Measurements from ENCODE around the gene ARL14EPL.
A peak's percentile ranks its signal among the peaks of the same experiment; 100 is the strongest.
"Not testable (repeated sequence)": the region's sequence is repeated elsewhere in the genome, so short reads cannot be mapped to it uniquely, and the experiment has no call there.

Gene ARL14EPL

DNA sequence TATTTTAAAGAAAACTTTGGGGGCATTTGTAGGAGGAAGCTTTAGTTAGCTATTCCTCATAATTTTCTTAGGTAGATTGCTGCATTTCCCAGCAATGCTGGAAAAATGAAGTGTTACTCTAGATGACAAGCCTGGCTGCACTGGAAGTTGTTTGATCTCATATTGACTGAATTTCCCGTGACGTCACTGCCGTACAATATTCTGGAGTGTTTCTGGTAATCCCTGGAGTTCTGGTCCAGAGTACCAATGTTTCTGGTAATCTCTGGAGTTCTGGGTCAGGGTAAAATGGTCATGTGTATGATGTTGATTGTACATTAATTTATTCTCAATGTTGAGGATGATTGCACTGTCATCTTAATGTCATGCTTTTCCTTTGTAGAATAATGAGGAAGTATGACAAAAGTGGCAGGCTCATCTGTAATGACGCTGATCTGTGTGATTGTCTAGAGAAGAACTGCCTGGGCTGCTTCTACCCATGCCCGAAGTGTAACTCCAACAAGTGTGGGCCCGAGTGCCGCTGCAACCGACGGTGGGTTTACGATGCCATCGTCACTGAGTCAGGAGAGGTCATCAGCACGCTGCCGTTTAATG lies 26.2 kb downstream of the ARL14EPL start:
- peak; percentile 3 for DNase-seq

DNA sequence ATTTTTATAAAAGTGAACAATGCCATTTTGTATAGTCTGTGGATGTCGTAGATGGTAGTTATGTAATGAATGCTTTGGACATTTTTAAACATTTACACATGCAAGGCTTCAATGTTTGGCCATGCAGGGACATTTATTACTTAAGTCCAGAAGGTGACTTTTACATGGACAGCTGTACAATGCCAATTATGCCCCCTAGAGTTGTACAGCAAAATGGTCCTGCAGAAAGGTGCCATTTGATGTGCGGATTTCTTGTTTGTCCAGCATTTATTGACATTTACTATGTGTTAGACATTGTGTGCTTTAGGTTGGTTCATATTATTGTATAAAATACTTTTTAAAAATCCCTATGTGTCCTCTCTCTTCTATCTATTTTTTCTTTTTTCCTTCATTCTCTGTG lies 30.1 kb downstream of the ARL14EPL start:
- no peak for DNase-seq

GRCh38 chr5:116063950-116064349 lies 31.7 kb downstream of the ARL14EPL start:
- no peak for DNase-seq

- DNase-seq, result peak; percentile 18
Observed at GRCh38 chr5:116068028-116068632, 35.9 kb downstream of the ARL14EPL start.

DNA sequence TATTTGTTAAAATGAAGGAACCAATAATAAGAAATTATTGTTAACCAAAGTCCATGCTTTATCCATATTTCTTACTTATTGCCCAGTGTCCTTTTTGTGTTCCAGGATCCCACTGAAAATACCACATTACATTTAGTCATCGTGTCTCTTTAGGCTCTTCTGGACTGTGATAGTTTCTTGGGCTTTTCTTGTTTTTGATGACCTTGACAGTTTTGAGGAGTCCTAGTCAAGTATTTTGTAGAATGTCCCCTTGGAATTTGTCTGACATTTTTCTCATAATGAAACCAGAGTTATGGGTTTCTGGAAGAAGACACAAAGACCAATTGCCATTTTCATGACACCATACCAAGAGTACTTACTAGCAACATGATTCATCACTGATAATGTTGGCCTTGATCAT lies 38.9 kb downstream of the ARL14EPL start:
- DNase-seq, result no peak

DNA sequence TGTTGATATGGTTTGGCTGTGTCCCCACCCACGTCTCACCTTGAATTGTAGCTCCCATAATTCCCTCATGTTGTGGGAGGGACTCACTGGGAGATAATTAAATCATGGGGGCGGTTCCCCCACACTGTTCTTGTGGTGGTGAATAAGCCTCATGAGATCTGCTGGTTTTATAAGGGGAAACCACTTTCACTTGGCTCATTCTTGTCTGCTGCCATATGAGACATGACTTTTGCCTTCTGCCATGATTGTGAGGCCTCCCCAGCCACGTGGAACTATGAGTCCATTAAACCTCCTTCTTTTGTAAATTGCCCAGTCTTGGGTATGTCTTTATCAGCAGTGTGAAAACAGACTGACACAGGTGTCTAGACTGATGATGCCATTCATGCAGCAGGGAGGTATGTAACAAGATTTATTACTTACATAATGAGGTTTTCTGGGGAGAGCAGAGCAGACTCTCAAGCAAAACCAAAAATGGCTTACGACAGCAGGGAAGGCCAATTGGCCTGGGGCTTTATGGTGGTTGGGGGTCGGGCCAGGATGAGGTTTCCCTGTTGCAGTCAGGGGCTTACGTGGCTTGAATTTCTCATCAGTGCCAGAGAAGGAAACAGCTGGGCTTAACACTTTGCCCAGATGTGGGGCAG lies 43.0 kb downstream of the ARL14EPL start:
- DNase-seq, result peak; percentile 0

GRCh38 chr5:116076496-116076895 lies 44.2 kb downstream of the ARL14EPL start:
- DNase-seq, result peak; percentile 49

DNA sequence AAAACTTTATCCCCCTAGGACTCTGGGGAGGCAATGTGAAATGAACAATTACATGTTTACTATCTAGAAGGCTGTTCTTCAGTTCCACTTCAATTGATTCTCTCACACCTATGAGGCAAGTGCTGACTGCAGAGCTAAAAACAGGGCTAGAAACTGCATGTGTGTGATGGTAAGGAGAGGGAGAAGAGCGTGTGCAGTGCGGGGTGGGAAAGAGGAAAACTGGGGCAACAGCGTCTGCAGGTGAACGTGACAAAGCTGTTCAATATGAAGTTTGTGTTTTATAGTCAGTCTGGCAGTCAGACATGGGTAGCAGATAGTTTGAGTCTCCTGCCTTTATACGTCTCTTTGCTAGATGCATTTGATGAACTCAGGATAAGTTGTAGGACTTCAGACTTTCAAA lies 45.9 kb downstream of the ARL14EPL start:
- DNase-seq, result no peak

DNA sequence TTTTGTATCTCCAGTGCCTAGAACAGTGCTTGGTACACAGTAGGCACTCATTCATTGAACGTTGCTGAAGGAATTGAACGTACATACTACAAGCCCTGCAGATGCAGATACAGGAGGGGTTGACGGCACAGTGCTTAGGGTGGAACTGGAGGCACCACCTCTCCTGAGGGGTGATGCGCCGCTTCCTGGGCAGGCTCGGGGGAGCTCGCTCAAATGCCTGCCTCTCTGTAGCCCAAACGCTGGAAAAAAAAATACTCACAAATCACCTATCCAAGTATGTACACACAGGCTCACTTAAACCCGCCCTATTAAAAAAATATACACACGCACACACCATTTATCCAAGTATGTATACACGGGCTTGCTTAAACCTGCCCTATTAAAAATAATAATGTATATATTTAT lies 52.0 kb downstream of the ARL14EPL start:
- DNase-seq, result peak; percentile 20

DNA sequence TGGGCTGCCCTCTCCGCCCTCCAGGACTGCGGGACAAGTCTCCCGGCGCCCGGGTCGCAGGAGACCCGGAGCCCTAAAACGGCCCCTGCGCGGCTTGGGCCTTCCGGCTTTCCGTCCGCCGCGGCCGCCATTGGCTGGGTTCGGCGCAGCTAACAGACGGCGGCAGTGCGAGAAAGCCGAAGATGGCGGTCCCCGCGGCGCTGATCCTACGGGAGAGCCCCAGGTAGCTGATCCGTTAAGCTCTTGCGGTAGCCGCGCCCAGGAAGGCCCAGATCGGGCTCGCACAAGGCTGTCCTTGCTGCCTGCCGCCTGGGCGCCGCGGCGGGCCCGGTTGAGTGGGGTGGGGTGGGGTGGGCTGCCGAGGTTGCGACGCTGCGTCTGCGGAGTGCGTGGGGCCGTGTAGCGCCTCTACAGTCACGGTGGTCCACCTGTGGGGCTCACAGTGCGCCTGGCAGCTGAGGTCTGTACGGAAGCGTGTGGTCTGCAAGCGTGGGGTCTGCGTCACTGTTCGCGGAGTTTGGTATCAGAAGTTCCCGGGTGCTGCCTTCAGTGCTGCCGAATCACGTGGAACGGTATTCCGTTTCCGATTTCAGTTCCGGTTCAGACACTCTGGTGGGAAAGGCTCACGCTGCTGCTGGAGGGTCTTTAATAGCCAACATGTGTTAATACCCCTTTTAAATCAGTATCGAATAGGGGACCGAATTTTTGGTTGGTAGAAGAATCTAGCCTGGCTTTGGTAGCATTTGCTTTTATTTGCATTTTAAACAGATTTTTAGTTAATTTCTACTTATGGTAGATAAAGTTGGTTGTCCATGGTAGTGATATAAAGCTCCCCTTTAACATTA lies 52.8 kb downstream of the ARL14EPL start, which contains the start of gene COMMD10:
Gene COMMD10, plus strand, starts transcription at position 155 of the 845 bp plus-strand sequence.
- DNase-seq, result peak; percentile 60

- not testable (repeated sequence) for DNase-seq
Observed at GRCh38 chr5:116086309-116086708, 54.0 kb downstream of the ARL14EPL start.

DNA sequence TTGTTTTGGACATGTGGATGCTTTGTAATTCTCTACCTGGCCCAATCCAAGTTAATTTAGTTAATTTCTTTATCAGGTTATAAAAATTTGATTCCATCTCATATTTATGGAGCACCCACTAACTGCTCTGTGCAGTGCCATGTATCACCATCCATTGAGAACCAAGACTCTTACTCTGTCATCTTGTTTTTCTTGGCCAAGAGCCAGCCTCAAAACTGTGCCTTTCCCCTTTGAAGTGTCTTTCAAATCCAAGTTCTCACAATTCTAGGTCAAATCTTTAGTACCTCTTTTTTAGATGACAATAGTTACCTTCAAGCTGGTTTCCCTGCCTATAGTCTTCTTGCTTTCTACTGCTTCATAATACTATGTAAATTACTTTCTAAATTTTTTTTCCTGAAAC lies 55.8 kb downstream of the ARL14EPL start:
- DNase-seq, result peak; percentile 5

- peak; percentile 1 for DNase-seq
Observed at GRCh38 chr5:116090302-116090701, 58.0 kb downstream of the ARL14EPL start.

GRCh38 chr5:116091416-116091815 lies 59.1 kb downstream of the ARL14EPL start:
- no peak for DNase-seq

DNA sequence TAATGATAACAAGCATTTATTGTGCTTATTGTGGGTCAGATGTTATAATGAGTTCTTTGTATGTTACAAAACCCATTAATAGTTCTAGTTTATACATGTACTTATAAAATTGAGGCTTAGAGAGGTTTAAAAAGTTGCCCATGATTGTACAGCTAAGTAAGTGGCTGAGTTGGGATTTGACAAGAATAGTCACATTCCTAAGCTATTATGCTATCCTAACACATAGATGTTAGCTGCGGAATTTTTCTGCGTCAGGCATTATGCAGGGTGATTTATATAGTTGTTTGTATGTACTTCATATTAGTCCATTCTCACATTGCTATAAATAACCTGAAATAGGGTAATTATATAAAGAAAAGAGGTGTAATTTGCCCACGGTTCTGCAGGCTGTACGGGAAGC lies 65.0 kb downstream of the ARL14EPL start:
- no peak for DNase-seq

GRCh38 chr5:116098998-116099397 lies 66.7 kb downstream of the ARL14EPL start:
- DNase-seq, result no peak

GRCh38 chr5:116104941-116105340 lies 72.7 kb downstream of the ARL14EPL start:
- DNase-seq, result not testable (repeated sequence)
